Peyer's patch (tissue), 4 donors: ENCODE results near the gene MACC1. TPM values are rescaled to one million over a fixed set of nuclear protein-coding genes. Genes with fewer than 3 reads are reported as not detected.

Experiments
- DNase-seq, 3 donors: peaks; one replicate each; pipeline ENCODE4 v3.0.0-alpha.2; 2017 to 2019
- H3K27ac ChIP-seq, 4 donors: fragments of 200-600 bp; sonication (generic); one replicate each; pipeline ENCODE4 v1.5.1; 2016 to 2019
- H3K27me3 ChIP-seq, 2 donors: fragments of 200-600 bp; sonication (generic); one replicate each; pipeline ENCODE4 v1.5.1; 2019
- H3K36me3 ChIP-seq, 3 donors: fragments of 200-600 bp; sonication (generic); one replicate each; pipeline ENCODE4 v1.5.1; 2016 to 2019
- H3K4me1 ChIP-seq, 4 donors: fragments of 200-600 bp; sonication (generic); one replicate each; pipeline ENCODE4 v1.5.1; 2016 to 2019
- H3K4me3 ChIP-seq, 4 donors: fragments of 200-600 bp; sonication (generic); 1 replicate in 3 of 4; 2 replicates in 1 of 4; pipeline ENCODE4 v1.5.1; 2016 to 2019; ENCODE audit warnings: mild to moderate bottlenecking in 1 of 4
- H3K9me3 ChIP-seq, 4 donors: fragments of 200-600 bp; sonication (generic); one replicate each; pipeline ENCODE4 v1.5.1; 2016 to 2019; ENCODE audit warnings: mild to moderate bottlenecking in 1 of 4
- CTCF ChIP-seq, 6 experiments: fragments of 450-650 bp in 4 of 6; fragments of 200-600 bp in 2 of 6; sonication (generic) in 1 of 6; IDR thresholded peaks; one replicate each; pipeline ENCODE4 v1.5.1; 2017 to 2019; ENCODE audit warnings: antibody characterized with exemption in 6 of 6, mild to moderate bottlenecking in 3 of 6, moderate library complexity in 1 of 6
- POLR2A ChIP-seq, 2 donors: fragments of 450-650 bp; IDR thresholded peaks; one replicate each; pipeline ENCODE4 v1.5.1; 2017; ENCODE audit warnings: antibody characterized with exemption in 2 of 2, mild to moderate bottlenecking in 2 of 2, moderate library complexity in 2 of 2
- total RNA-seq, 4 donors: library from RNA; depleted of rRNA; stranded (reverse); fragments of >200 nt; gene quantifications; one replicate each; pipeline ENCODE4 v1.1.0, GENCODE V29; 2016

The MACC1 gene
- total RNA-seq, 4 donors from 2014 or later: 25.6 to 79.4 (median 71.1) TPM

DNA sequence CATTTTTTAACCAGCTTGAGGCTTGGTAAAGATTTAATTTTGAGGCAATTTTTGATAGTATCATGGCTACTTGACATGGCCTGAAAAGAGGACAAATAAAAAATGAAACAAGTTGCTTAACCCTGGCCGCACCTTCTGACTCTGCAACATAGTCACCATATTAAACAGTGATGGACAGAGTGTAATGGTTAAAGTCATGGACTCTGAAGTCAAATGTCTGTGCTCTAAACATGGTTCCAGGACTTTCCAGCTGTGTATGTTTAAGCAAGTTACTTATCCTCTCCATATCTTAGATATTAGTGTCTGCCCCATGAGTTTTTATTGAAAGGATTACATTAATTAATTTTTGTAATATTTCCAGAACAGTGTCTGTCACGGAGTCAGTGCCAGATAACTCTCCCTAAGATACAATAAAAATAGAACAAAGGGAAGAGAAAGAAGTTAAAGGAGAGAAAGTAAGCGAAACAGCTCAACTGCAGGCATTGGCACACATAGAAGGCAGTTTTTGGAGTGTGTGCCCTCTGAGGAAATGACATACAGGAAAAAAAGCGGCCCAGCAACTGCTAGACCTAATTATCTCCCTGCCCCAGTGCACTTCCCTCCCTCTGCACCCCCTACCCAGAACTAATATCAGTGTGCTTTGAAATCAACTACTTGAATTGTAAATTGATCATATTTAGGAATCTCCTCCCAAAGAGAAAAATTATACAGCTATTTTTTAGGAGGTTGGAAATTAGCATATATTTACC lies 65.3 kb downstream of the MACC1 start:
- Histone ChIP-seq H3K9me3 (no peaks in the 10 kb centered on the region), H3K27ac (peak overlapping the region in 1 of 4 donors; percentile 25), H3K4me1 (no peaks in the 10 kb centered on the region), H3K36me3 (no peaks in the 10 kb centered on the region), H3K4me3 (no peak overlapping the region), H3K27me3 (no peaks in the 10 kb centered on the region)
- no peak for DNase-seq
- TF ChIP-seq CTCF (IDR thresholded peaks at IDR 0.05) (no peak), POLR2A (IDR thresholded peaks at IDR 0.05) (no peak)

DNA sequence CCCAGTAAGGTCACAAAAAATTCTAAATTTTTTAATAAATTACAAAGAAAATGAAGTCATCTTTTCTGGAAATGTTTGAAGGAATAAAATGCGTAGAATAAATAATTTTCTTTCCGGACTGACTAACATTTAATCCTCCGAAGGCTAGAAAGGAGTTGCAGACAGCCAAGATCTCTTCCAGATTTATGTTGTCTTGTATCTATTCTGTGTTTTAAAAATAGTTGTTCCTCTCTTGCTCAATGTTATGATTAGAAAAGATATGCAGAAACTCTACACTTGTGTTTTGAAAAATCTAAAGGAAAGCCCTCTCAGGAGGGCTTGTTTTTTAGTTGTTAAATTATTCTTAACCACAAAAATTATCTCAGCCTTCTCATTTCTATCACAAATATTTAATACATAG lies 70.7 kb downstream of the MACC1 start:
- DNase-seq: no peak
- Histone ChIP-seq H3K27ac (no peak overlapping the region), H3K36me3 (peaks cover 0 to 3% (median 0%) of the 10 kb centered on the region in 3 donors), H3K27me3 (no peaks in the 10 kb centered on the region), H3K4me3 (no peak overlapping the region), H3K4me1 (no peaks in the 10 kb centered on the region), H3K9me3 (no peaks in the 10 kb centered on the region)
- TF ChIP-seq CTCF (IDR thresholded peaks at IDR 0.05) (no peak), POLR2A (IDR thresholded peaks at IDR 0.05) (no peak)

GRCh38 chr7:20144801-20145200 lies 72.4 kb downstream of the MACC1 start:
- Histone ChIP-seq H3K36me3 (peaks cover 0 to 3% (median 0%) of the 10 kb centered on the region in 3 donors), H3K27me3 (no peaks in the 10 kb centered on the region), H3K4me3 (no peak overlapping the region), H3K4me1 (no peaks in the 10 kb centered on the region), H3K9me3 (no peaks in the 10 kb centered on the region), H3K27ac (no peak overlapping the region)
- TF ChIP-seq CTCF (IDR thresholded peaks at IDR 0.05) (no peak), POLR2A (IDR thresholded peaks at IDR 0.05) (no peak)
- no peak for DNase-seq

GRCh38 chr7:20141666-20142065 lies 75.5 kb downstream of the MACC1 start:
- TF ChIP-seq POLR2A (IDR thresholded peaks at IDR 0.05) (no peak), CTCF (IDR thresholded peaks at IDR 0.05) (no peak)
- DNase-seq: no peak
- no peak overlapping the region for H3K4me3 ChIP-seq
- peaks cover 0 to 3% (median 0%) of the 10 kb centered on the region in 3 donors for H3K36me3 ChIP-seq
- no peak overlapping the region for H3K27ac ChIP-seq
- no peaks in the 10 kb centered on the region for H3K4me1 ChIP-seq
- H3K27me3 ChIP-seq: no peaks in the 10 kb centered on the region
- H3K9me3 ChIP-seq: no peaks in the 10 kb centered on the region

DNA sequence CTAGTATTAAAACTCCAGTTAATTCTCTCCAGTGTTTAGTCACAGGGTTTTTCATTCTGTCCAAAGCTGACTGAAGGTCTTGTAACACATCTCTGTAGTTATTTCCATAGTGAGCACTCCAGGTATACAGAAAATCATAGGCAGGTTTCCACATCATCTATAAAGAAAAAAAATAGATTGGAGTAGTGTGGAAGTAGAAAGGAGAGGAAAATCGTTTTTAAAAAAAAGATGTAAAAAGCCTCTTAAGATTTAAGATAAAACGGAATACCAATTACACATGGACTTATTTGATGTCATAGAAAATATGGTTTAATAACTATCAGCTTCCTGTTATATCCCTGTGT lies 76.2 kb downstream of the MACC1 start:
- no peaks in the 10 kb centered on the region for H3K27me3 ChIP-seq
- DNase-seq: no peak
- H3K4me3 ChIP-seq: no peak overlapping the region
- TF ChIP-seq CTCF (IDR thresholded peaks at IDR 0.05) (no peak), POLR2A (IDR thresholded peaks at IDR 0.05) (no peak)
- no peaks in the 10 kb centered on the region for H3K9me3 ChIP-seq
- H3K27ac ChIP-seq: no peak overlapping the region
- no peaks in the 10 kb centered on the region for H3K4me1 ChIP-seq
- peaks cover 0 to 3% (median 0%) of the 10 kb centered on the region in 3 donors for H3K36me3 ChIP-seq
